ENCODE measurements around the gene PINLYP. TPM values are rescaled to one million over a fixed set of nuclear protein-coding genes. Genes with fewer than 3 reads are reported as not detected.

PINLYP gene
- 1.7 TPM for total RNA-seq
- long read RNA-seq = 0 reads

DNA sequence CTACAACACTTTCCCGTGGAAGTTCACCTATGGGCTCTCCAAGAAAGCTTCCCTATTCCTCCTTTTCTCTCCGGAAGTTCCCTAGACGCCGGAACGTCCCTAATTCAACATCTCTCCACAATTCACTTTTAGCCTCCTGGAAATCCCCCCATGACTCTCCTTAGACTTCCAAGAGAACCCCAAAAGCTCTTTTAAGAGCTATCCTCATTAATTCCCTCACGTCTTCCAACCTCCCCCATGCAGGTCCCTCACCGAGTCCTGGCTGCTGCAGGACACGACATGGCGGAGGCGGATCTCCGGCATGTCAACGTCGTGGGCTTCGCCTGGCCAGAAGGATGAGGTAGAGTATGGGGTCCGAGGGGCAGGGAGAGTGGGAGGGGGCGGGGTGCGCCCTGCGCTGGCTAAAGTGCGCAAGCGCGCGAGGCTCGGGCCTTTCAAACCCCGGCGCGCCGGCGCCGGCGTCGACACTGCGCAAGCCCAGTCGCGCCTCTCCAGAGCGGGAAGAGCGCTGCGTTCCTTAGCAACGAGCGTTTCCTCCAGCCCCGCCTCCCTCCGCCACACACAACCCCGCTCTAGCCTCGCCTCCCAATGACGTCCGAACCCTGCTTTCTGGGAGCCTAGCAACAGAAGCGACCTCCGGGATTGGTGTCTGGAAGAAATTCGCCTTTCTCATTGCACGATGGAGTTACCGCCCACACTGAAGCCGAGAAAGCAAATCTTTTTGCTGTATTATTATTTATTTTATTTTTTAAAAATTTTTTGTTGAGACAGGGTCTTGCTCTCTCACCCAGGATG, at the start of gene PINLYP, which contains the start of gene XRCC1:
PINLYP (plus strand) TSS at position 646 of the 795 bp plus-strand sequence. CDS start 1,391 bp downstream, outside the sequence.
XRCC1 (minus strand) TSS at position 372 of the 795 bp plus-strand sequence; CDS start at position 303, 69 bp downstream.
- intact Hi-C loops (cut with DNase I) = loop anchor here (1.0 kb wide), 1 partner anchor 21 kb away; the partner anchor contains the start of genes IRGQ and ZNF576
- DNase-seq (ENCODE audit: low spot score) = peak; percentile 98

DNA sequence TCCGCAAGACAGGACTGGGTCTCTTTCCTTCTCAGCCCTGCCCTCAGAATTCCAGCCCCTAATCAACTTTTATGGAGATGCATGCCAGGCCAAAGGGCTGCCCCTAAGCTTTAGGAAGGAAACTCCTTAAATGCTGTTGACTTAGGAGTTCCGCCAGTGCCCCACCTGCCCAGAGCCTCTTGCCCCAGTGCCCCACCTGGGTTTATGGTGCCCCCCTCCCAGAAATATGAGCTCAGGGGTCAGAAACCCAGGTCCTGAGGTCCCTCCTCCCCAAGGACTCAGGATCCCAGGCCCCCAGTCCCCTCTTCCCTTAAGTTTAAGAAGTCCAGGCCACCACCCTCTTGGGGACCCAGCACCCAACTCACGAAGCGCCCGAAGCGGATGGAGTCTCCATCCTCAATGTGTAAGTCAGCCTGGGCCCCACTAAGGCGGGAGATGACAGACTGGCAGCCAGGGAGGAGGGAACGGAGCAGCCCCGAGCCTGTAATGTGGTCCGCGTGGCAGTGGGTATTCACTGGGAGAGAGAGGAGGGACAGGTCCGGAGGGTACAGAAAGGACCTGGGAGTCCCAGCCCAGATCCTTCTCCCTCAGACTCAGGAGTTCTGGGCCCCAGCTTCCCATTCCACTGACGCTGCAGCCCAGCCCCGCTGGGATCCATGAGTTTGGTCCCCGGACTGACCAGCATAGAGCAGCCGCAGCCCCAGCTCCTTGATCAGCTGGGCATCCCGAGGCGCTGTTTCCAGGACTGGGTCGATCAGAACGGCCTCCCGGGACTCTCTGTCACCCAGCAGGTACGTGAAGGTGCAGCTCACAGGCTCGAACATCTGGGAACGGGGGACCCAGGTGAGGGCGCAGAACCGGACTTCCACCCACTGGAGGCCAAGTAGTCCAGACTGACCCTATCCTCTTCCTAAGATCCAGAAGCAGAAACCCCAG, 49.5 kb upstream of the PINLYP start:
- DNase-seq (ENCODE audit: low spot score) = no peak
- intact Hi-C loops (cut with DNase I) = no loop called here

DNA sequence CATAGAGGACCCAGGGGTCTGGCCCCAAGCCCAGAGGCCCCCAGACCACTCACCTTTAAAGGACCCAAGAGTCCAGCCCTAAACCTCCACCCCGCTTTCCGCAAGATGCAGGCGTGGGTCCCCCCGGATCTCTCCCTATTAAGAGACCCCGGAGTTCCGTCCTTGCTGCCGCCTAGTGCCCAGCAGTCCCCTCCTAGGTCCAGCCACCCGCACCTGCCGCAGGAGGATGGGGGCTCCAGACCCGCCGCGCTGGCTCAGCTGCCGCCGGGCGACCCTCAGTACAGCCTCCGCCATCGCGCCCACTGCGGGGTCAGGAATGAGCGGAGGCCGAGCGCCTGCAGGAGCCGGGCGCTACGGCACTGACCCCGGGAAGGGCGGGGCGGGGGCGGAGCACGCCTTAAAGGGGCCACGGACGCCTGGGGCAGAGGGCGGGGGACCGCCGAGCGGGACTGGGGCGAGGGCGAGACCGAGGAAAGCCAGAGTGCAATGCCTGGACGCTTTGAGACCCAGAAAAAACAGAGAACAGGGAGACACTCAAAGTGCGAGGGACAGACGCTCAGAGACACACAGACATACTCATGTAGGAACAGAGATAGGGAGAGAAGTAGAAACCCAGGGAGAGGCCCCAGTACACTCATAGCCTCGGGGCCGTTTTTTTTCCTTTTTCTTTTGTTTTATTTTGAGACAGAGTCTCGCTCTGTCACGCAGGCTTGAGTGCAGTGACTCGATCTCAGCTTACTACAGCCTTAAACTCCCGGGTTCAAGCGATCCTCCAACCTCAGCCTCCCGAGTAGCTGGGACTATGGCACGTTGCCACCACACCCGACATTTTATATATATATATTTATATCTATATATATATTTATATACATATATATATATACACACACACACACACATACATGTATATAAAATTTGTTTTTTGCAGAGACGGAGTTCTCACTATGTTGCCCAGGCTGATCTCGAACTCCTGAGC, 48.4 kb upstream of the PINLYP start, which contains the start of gene ETHE1:
ETHE1 (minus strand) TSS at position 318 of the 976 bp plus-strand sequence; CDS start at position 294, 24 bp downstream.
- DNase-seq (ENCODE audit: low spot score) = peak; percentile 92
- intact Hi-C loops (cut with DNase I) = no loop called here

DNA sequence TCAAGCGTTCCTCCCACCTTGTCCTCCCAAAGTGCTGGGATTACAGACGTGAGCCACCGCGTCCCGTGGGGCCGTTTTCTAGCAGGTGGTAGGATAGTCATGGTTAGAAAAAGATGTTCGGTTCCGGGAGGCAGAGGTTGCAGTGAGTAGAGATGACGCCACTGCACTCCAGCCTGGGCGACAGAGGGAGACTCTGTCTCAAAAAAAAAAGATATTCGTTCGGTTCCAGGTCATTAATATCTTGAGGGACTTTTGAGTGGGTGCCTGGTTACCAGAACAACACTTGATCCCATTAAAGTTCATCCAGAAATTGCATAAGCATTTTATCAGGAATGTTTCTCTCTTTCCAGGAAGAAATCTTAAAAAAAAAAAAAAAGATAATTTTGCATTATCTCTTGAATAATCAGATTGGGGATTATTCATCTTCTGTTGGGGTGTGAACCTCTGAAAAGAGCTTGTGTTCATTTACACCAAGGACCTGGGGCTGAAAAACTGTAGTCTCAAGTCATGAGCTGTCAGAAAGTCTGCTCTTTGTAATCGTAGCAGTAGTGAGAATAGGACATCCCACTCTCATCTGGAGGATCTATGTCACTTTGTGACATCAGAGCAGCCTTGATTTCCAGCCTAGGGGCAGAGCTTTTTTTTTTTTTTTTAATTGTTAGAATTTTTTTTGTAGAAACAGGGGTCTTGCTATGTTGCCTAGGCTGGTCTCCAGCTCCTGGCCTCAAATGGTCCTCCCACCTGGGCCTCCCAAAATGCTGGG, 47.6 kb upstream of the PINLYP start:
- intact Hi-C loops (cut with DNase I) = no loop called here
- no peak for DNase-seq (ENCODE audit: low spot score)

DNA sequence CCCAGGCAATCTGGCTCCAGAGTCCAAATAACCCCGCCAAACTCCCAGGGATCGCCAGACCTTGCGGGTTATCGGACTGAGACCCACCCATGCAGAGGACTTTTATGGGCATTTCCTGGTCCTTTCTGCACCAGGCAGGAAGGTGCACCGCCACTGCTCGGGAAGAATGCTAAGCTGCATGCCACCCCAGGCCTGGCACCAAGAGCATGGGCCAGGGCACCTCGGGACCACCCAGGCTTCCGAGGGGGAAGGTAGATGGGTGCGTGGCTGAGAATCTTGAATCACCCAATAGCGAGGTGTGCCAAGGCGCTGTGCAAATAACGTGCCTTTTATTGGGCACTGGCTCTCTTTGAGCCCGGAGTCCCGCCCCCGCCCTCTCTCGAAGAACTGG, 43.0 kb upstream of the PINLYP start:
- DNase-seq (ENCODE audit: low spot score) = no peak
- intact Hi-C loops (cut with DNase I) = loop anchor here (10.0 kb wide), 1 partner anchor 252 kb away; the partner anchor contains the start of gene KCNN4

DNA sequence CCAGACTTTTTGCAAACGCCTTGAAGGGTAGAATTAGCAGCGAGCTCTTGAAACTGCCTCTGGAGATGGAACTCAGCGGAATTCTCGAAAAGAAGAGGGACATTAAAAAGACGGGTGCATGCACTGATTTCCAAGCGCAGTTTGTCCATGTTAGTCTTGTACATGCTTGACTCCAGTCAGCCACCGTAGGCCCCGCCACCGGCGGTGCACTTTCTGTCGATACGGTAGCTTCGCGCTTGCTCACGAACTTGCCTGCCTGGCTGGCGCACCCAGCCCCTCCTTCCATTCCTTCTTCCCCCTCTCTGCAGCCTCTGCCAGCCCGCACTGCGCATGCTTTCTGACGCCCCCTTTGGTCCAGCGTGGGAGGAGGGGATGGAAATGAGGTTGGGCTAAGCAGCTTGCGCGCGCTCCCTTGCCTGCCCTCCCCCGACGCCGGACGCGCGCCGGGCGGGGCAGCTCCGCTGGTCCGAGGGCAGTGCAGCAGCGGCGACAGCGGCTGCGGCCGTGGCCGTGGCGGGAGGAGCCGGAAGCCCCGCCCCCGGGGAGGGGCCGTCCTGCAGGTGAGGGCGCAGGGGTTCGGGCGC, 42.5 kb upstream of the PINLYP start, which contains the start of gene ZNF575:
ZNF575 (plus strand) TSS at position 227 of the 584 bp plus-strand sequence. CDS start 1,235 bp downstream, outside the sequence.
- intact Hi-C loops (cut with DNase I) = loop anchor here (10.0 kb wide), 1 partner anchor 252 kb away; the partner anchor contains the start of gene KCNN4
- DNase-seq (ENCODE audit: low spot score) = peak; percentile 95

DNA sequence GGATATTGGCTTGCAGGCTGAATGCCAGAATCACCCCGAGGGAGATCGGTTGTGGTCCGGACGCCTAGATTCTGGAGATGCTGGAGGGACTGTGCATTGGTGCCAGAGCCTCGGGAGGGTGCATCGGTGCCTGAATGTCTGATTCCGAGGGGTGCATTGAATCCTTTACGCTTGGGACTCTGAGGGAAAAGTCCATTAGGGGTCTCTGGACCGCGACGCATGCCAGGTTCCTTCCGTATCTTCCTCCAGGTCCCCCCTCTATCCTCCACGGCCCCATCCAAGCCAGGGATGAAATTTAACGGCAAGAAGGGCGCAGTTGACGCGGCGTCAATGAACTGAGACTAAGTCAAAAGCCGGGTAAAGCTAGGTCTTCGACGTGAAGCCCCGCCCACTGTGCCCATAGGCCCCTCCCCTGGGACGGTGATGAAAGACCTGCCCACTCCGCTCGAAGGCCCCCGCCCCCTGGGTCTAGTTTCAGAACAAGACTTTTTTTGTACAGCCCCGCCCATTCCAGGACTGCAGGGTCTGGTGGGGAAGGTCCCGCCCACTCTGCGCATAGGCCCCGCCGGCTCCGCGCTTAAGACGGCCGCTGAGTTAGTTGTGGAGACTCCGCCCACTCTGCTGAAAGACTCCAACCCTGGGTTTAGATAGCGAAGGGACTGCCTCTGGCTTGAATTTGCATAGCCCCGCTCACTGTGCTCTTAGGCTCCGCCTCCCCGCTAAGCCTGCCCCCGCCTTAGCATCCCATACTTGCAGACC, 41.9 kb upstream of the PINLYP start:
- intact Hi-C loops (cut with DNase I) = loop anchor here (2.0 to 10.0 kb wide), 2 partner anchors 63 to 251 kb away; partner anchors contain the start of genes IRGQ, KCNN4 and ZNF576

DNA sequence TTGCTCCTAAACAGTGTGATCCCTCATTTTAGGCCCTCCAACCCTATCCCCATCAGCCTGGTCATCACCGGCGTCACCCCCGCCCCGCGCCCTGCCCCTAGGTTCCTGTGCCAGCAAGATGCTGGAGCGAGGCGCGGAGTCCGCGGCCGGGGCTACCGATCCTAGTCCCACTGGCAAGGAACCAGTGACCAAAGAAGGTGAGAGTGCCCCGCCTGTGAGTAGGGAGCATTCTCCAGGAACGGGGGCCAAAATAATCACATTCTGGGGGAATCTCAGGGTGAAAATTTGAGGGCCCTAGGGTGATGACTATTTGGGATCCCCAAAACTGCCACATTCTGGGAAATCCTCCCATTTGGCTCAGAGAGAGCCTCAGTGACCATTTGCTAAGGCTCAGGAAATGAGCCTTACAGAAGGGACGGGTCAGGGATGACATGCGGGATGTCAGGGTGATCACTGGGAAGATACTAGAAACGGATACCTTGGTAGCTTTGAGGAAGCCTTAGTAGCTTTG, 41.2 kb upstream of the PINLYP start:
- DNase-seq (ENCODE audit: low spot score) = no peak
- intact Hi-C loops (cut with DNase I) = loop anchor here (2.0 to 10.0 kb wide), 2 partner anchors 62 to 250 kb away; partner anchors contain the start of genes IRGQ, KCNN4 and ZNF576

More for the DNA sequence above, 41.9 kb upstream of the PINLYP start:
- peak; percentile 98 for DNase-seq (ENCODE audit: low spot score)

DNA sequence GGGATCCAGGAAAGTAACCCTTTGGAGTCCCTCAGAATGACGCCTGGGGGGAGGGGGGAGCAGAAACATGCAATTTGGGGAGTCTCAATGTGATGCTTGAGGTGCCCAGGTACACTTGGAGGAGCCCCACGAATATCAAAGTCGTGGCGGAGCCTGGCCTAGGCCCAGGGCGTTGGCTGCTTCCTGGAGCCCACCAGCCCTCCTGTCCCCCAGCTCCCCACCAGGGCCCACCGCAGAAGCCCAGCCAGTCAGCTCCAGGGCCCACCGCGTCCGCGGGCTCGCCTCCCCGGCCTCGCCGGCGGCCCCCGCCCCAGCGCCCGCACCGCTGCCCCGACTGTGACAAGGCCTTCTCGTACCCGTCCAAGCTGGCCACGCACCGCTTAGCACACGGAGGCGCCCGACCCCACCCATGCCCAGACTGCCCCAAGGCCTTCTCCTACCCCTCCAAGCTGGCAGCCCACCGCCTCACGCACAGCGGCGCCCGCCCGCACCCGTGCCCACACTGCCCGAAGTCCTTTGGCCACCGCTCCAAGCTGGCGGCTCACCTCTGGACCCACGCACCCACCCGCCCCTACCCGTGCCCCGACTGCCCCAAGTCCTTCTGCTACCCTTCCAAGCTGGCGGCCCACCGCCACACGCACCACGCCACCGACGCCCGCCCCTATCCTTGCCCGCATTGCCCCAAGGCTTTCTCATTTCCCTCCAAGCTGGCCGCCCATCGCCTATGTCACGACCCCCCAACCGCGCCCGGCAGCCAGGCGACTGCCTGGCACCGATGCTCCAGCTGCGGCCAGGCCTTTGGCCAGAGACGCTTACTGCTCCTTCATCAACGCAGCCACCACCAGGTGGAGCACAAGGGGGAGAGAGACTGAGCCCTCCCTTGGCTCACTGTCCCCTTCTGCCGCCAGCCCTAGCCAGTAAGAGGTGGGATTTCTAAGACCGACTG, 40.5 kb upstream of the PINLYP start:
- intact Hi-C loops (cut with DNase I) = loop anchor here (1.0 to 10.0 kb wide), 3 partner anchors 62 to 250 kb away; partner anchors contain the start of genes IRGQ, KCNN4 and ZNF576
- DNase-seq (ENCODE audit: low spot score) = peak; percentile 76

DNA sequence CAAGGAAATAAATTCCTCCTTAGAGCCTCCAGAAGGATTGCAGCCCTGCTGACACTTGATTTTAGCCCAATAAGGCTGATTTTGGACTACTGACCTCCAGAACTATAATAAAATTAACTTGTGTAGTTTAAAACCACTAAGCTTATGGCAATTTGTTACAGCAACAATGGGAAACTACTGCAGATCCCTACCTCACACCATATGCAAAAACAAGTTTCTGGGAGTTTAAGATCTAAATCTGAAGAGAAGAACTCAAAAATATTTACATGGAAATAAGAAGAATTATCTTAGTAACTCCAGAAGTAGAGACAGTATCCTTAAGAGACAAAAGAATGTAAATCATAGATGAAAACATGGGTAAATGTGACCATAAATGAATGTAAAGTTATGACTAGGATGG, 36.7 kb upstream of the PINLYP start:
- DNase-seq (ENCODE audit: low spot score) = no peak
- intact Hi-C loops (cut with DNase I) = loop anchor here (10.0 kb wide), 1 partner anchor 246 kb away; the partner anchor contains the start of gene KCNN4

DNA sequence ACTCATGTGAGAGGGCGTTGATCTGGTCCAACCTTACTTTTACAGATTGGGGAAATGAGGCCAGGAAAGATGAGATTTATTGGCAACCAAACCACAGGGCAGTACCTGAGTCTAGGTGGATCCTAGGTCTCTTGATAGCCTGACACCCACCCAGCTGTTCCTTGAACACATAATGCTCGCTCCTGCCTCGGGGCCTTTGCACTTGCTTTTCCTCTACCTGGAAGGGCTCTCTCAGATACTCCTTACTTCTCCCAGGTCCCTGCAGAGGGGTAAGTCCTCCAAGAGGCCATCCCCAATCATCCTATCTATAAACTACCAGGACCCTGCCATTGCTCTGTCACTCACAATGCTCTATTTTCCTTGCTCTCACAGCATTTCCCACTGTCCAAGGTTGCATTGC, 35.2 kb upstream of the PINLYP start:
- no peak for DNase-seq (ENCODE audit: low spot score)
- intact Hi-C loops (cut with DNase I) = no loop called here

DNA sequence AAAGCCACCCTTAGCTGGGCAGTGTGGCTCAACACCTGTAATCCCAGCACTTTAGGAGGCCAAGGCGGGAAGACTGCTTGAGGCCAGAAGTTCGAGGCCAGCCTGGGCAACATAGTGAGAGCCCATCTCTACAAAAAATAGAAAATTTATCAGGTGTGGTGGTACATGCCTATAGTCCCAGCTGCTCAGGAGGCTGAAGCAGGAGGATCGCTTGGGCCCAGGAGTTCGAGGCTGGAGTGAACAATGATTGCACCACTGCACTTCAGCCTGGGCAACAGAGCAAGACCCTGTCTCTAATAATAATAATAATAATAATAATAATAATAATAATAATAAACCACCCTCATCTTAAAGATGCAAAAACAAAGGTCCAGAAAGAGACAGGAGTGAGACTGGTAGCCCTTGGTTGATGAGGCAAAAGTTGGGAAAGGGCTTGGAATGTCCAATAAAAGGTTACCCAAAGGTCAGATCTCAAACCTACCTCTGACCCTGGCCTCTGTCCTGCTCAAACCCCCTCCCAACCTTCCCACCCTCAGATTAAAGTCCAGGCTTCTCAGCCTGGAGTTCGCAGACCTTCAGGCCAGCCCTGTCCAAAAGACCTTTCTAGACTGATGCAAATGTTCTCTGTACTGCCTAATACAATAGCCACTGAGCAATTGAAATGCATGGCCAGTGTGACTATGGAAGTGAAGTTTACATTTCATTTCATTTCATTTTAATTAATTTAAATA, 33.5 kb upstream of the PINLYP start:
- intact Hi-C loops (cut with DNase I) = no loop called here
- no peak for DNase-seq (ENCODE audit: low spot score)

DNA sequence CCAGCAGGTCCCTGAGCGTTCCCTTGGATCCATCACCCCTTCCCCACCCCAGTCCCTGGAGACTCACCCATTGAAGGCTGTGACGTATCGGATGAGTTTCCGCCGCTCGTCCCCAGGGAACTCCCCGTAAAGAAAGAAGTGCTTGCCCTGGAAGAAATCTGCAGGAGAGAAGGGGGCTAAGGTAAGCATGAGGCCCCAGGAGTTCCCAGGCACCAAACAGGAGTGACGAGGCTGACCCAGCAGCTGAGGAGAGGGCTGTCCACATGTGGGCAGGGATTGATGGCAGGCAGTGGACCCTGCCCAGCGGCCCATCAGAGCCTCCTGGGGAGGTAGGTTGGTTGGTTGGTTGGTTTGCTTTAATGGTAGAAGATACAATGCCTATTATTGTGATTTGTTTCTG, 31.5 kb upstream of the PINLYP start:
- intact Hi-C loops (cut with DNase I) = no loop called here
- DNase-seq (ENCODE audit: low spot score) = no peak

DNA sequence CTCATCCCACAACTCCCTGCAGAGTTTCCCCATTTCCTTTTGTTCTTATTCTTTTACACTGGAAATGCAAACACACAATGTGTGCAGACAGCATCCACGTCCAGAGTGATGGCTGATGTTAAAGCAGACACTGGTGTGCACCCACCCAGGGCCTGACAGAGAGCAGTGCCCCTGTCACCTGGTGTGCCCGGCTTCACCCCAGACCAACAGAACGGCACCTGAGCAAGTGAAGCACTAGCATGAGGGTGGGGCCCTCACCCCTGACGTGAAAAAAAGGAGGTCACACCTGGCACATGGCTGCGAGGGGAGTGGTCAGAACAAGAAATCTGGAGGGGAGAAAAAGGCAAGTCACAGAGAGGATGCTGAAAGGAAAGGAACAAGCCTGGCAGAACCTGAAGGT, 30.3 kb upstream of the PINLYP start:
- DNase-seq (ENCODE audit: low spot score) = no peak
- intact Hi-C loops (cut with DNase I) = no loop called here

Measured in cardiac septum (tissue), 1 donor.